Measurements from ENCODE around the gene CTU2. TPM values are rescaled to one million over a fixed set of nuclear protein-coding genes. Genes with fewer than 3 reads are reported as not detected.
A peak's percentile ranks its signal among the peaks of the same experiment; 100 is the strongest.

Gene CTU2
- total and polyA plus RNA-seq, 2 donors from 2014 or later = 11.1 to 18.8 TPM

GRCh38 chr16:88761143-88761534 is 54.8 kb downstream of the CTU2 start:
- FAIRE-seq (no peak), DNase-seq (no peak)
- H3K27ac ChIP-seq (ENCODE audit: low read depth in 2 of 2, low read length in 2 of 2) = peak overlapping the region in 1 of 2 donors; percentile 43
- H3K4me3 ChIP-seq (ENCODE audit: low read length in 3 of 3) = no peak overlapping the region
- H3K27me3 ChIP-seq (ENCODE audit: control insufficient read depth, insufficient read depth, low read length) = no peaks in the 10 kb centered on the region
- H3K36me3 ChIP-seq (ENCODE audit: control insufficient read depth in 2 of 3, insufficient read depth in 3 of 3, low read length in 3 of 3) = no peaks in the 10 kb centered on the region
- intact Hi-C loops (cut with DNase I) = no loop called here
- no peak for TF ChIP-seq CTCF (IDR thresholded peaks at IDR 0.05; ENCODE audit: borderline replicate concordance, extremely low read depth, insufficient read depth)
- H3K9me3 ChIP-seq (ENCODE audit: control insufficient read depth in 2 of 3, insufficient read depth in 1 of 3, low read length in 3 of 3) = no peaks in the 10 kb centered on the region
- peaks cover 0 to 65% (median 29%) of the 10 kb centered on the region in 3 donors for H3K4me1 ChIP-seq (ENCODE audit: control insufficient read depth in 2 of 3, insufficient read depth in 2 of 3, low read depth in 1 of 3, low read length in 3 of 3)
- no peak overlapping the region for H3K9ac ChIP-seq (ENCODE audit: low read length in 3 of 3)

GRCh38 chr16:88761830-88762229 is 55.5 kb downstream of the CTU2 start:
- intact Hi-C loops (cut with DNase I) = no loop called here
- no peaks in the 10 kb centered on the region for H3K36me3 ChIP-seq (ENCODE audit: control insufficient read depth in 2 of 3, insufficient read depth in 3 of 3, low read length in 3 of 3)
- no peak for FAIRE-seq
- H3K27ac ChIP-seq (ENCODE audit: low read depth in 2 of 2, low read length in 2 of 2) = peak overlapping the region in 1 of 2 donors; percentile 43
- no peak overlapping the region for H3K4me3 ChIP-seq (ENCODE audit: low read length in 3 of 3)
- H3K9me3 ChIP-seq (ENCODE audit: control insufficient read depth in 2 of 3, insufficient read depth in 1 of 3, low read length in 3 of 3) = no peaks in the 10 kb centered on the region
- no peak for DNase-seq
- no peaks in the 10 kb centered on the region for H3K27me3 ChIP-seq (ENCODE audit: control insufficient read depth, insufficient read depth, low read length)
- no peak overlapping the region for H3K9ac ChIP-seq (ENCODE audit: low read length in 3 of 3)
- peaks cover 0 to 68% (median 29%) of the 10 kb centered on the region in 3 donors for H3K4me1 ChIP-seq (ENCODE audit: control insufficient read depth in 2 of 3, insufficient read depth in 2 of 3, low read depth in 1 of 3, low read length in 3 of 3)
- TF ChIP-seq CTCF (IDR thresholded peaks at IDR 0.05; ENCODE audit: borderline replicate concordance, extremely low read depth, insufficient read depth) = no peak

- H3K9ac ChIP-seq (ENCODE audit: low read length in 3 of 3) = no peak overlapping the region
- intact Hi-C loops (cut with DNase I) = no loop called here
Observed at GRCh38 chr16:88762258-88762870, 56.1 kb downstream of the CTU2 start.

More at GRCh38 chr16:88762258-88762870, 56.1 kb downstream of the CTU2 start:
- Histone ChIP-seq H3K27me3 (ENCODE audit: control insufficient read depth, insufficient read depth, low read length) (no peaks in the 10 kb centered on the region), H3K27ac (ENCODE audit: low read depth in 2 of 2, low read length in 2 of 2) (peak overlapping the region; percentile 62 to 80), H3K36me3 (ENCODE audit: control insufficient read depth in 2 of 3, insufficient read depth in 3 of 3, low read length in 3 of 3) (no peaks in the 10 kb centered on the region), H3K4me3 (ENCODE audit: low read length in 3 of 3) (no peak overlapping the region), H3K4me1 (ENCODE audit: control insufficient read depth in 2 of 3, insufficient read depth in 2 of 3, low read depth in 1 of 3, low read length in 3 of 3) (peaks cover 0 to 73% (median 29%) of the 10 kb centered on the region in 3 donors), H3K9me3 (ENCODE audit: control insufficient read depth in 2 of 3, insufficient read depth in 1 of 3, low read length in 3 of 3) (no peaks in the 10 kb centered on the region)
- FAIRE-seq = no peak
- no peak for DNase-seq
- TF ChIP-seq CTCF (IDR thresholded peaks at IDR 0.05; ENCODE audit: borderline replicate concordance, extremely low read depth, insufficient read depth) = no peak

All from kidney (tissue), 14 donors.